Stimulated activated CD8-positive, alpha-beta memory T cell treated with anti-CD3 and anti-CD28 coated beads, Interleukin-4, amount 100 ng/mL, for 24 hours (primary cell): ENCODE results near the gene SNCB.

Source experiments
- DNase-seq: peaks from one replicate; pipeline ENCODE4 v3.0.0-alpha.2; 2020; ENCODE audit warnings: low read depth

Gene SNCB

DNA sequence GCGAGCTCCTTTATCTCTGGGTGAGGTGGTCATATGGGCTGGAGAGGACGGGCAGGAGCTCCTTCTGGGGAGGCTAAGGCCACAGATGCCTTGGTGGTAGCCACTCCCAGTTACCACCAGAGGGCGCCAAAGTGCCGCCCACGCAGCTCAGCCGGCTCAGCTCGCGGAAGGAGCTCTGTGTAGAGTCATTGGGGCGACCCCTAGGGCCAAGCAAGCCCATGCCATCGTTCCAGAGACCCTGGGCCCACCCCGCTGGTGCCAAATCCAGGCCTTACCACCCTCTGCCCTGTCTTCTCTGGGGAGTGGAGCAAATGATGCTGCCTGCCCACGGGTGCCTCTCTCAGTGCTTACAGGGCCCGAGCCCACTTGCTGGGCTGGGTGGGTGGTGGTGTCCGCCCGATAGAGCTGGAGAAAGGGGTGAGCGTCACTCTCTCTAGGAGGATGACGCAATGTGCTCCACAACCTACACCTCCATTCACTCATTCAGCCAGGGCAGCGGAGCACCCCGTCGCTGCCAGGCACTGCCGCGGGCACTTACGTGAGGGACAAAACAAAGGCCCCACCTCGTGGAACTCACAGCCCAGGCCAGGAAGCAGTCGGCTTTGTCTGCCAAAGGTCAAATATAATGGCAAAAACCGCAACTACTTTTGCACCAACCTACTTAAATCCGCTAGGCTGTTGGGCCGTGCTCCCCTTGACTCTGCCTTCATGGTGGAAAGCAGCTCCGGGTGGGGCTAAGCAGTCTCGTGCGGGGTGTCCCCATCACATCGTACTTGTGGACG lies 30.7 kb upstream of the SNCB start:
- peak; percentile 69 for DNase-seq

DNA sequence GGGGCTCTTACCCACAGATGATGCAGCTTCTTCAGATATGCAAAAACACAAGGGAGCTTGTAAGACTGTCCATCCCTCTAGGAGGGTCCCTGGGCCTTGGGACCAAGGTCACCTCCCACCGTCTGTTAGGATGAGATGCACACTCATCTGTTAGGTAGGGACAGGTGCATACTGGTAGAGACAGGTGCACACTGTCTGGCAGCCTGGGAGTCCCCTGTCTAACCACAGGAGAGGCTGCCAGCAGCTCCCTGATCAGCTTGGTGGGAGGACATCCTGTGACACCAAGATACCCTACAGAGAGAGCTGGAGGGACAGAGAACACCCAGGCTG lies 30.2 kb upstream of the SNCB start:
- DNase-seq, result no peak

DNA sequence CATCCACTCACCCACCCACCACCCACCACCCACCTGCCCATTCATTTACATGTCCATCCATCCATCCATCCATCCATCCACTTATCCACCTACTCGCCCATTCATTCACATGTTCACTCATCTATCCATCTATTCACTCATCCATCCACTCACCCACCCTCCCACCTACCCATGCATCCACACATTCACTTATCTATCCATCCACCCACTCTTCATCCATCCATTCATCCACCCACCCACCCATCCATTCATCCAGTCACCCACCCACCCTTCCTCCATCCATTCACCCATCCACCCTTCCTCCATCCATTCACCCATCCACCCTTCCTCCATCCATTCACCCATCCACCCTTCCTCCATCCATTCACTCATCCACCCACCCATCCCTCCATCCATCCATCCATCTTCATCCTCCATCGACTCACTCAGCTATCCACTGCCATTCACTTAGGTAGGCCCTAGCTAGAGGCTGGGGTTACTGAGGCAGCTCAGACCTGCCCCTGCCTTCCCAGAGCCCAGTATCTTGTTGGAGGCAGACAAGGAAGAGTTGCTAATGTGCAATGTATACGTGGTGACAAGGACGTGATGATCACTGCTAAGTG lies 29.6 kb upstream of the SNCB start:
- DNase-seq, result no peak

DNA sequence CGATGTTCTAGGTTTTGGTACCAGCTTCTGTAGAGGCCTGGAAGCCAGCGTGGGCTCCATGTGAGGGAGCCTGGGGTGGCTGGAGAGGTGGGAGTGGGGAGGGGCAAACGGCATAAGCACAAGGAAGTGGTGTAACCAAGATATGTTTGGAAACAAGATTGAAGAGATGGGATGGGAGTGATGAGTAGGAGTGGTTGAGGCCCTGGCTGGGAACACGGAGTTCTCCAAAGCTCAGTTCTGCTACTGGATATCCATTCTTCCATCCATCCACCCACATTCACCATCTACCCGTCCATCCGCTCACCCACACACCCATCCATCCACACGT lies 29.1 kb upstream of the SNCB start:
- no peak for DNase-seq

DNA sequence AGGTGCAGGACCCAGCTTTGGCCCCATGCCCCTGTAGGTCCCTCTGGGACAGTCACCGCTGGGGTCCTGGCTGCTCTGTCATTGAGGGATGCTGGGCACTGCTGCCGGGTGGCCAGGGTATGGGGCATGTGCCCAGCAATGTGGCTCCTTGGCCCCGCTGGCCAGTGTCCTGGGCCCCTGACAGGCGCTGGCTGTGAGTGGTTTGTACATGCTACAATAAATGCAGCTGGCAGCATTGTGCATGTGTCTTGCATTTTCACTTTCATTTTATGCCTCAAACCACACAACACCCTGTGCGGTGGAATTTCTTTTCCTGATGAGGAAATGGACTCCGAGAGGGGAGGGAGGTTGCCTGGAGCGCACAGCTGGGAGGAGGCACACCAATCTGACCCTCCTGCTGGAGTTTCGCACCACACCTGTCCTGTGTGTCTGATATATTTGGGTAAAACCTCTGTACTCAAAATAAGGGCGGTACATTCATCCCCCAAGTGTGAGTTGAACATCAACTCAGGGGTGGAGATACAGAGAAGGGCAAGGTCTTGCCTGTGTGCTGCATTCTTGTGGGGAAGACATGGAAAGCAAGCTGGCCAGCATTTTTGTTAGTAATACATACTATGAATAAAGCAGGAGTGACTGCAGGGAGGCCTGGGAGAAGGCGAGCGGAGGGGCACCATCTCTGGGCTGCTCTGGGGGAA lies 28.6 kb upstream of the SNCB start:
- DNase-seq, result no peak

DNA sequence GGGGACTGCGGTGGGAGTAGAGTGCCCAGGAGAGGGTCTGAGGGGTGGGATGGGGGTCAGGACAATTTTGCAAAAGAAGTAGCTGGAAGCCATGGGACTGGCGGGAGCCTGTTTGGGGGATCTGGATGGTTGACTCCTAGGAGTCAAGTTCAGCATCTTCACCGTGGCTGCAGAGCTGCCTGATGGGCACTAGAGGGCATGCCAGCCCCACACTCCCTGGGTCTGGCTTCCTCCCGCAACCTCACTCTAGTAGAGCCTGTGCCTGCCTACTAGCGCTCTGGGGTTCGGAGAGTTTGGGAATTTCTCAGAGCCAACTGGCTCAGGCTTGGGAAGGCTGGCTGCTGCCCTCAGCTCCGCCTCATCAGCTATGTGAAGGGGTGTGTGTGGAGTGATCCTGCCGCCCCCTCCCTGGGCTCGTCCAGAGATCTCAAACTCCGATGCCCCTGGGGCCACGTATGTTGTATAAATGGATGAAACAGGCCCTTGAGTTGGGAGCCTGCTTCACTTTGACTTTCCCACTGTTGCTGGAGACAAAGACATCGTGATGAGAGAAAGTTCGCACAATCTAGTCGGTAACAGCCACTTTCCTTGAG lies 27.8 kb upstream of the SNCB start:
- DNase-seq, result peak; percentile 39

DNA sequence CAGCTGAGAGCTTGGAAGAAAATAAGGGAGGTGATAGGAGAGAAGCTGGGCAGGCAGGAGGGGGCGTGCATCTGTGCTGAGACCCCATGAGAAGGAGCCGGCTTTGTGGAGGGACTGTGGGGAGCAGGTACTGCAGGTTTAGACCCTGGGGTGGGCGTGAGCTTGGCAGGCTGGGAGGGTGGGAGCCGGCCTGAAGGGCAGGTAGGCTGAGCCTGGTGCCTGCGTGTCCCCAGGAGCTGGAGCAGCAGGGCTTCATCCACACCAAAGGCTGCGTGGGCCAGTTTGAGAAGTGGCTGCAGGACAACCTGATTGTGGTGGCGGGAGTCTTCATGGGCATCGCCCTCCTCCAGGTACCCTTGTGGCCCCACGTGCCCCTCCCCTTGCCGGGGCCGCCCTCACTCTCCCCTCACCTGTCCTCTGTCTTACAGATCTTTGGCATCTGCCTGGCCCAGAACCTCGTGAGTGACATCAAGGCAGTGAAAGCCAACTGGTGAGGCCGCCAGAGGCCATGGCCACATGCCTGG lies 26.2 kb upstream of the SNCB start:
- no peak for DNase-seq

DNA sequence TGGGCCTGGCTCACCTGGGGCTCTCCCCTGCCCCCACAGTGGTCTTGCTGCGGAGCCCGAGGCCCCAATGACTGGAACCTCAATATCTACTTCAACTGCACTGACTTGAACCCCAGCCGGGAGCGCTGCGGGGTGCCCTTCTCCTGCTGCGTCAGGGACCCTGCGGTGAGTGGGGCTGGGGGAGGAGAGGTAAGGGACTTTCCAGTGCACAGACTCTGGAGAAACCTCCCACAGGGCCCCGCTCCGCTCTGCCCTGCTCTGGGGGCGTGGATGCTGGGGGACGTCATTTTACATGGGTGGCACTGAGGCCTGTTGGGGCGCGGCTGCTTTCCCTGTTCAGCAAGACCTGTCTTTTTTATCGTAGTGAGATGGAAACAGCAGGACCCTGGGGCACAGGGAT lies 24.5 kb upstream of the SNCB start:
- no peak for DNase-seq

DNA sequence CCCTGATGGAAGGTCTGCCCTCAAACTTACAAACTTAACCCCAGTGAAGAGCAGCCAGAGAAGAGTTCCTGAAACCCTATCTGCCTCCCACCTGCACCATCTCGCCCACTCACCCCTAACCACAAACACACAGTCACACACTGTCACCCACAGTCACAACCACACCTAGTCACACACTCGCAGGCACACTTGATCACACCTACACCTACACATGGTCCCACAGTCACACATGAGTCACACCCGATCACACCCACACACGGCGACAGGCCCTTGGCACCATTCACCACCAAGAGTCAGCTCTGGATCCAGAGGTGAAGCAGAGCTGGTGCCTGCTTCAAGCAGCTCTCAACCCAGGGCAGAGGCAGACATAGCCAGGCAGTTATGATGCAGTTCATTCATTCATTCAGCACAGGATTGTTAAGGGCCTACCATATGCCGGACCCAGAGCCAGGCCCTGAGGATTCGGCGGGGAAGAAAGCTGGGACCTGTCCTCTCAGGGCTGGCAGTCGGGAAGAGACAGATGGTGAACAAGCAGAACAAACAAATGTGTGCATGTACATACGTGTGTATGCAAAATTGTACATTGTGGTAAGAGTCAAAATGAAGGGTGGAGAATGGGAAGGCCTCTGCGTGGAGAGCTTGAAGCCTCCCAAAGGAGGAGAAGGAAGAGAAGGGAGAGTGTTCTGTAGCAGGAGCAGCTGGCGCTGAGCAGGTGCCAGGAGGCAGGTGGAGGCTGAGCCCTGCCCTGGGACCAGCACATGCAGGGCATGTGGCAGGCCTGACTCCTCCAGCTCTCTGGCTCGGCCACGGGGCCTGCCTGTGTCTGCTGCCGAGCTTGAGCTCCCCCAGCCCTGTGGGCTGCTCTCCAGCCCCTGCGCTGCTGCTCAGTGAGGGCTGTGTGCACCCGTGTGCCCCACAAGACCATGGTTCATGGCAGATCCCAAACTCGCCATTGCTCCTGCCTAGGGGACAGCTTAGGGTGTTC lies 23.4 kb upstream of the SNCB start:
- peak; percentile 79 for DNase-seq

DNA sequence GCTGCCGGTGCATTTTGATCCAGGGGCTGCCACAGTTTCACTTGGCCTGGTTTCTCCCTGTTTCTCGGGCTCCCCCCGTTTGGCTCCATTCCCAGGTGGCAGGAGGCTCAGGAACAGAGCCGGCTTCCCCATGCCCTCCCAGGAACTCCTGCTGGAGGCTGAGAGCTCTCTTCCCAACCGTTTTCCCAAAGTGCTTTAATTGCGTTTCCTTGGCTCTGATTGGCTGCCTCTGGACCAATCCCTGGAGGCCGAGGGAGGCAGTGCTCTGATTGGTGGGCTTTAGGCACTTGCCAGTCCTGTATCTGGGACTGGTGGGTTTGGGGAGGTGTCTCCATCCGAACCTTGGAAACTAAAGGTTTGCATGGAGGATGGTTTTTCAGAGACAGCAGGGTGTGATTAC lies 21.8 kb upstream of the SNCB start:
- DNase-seq, result no peak

DNA sequence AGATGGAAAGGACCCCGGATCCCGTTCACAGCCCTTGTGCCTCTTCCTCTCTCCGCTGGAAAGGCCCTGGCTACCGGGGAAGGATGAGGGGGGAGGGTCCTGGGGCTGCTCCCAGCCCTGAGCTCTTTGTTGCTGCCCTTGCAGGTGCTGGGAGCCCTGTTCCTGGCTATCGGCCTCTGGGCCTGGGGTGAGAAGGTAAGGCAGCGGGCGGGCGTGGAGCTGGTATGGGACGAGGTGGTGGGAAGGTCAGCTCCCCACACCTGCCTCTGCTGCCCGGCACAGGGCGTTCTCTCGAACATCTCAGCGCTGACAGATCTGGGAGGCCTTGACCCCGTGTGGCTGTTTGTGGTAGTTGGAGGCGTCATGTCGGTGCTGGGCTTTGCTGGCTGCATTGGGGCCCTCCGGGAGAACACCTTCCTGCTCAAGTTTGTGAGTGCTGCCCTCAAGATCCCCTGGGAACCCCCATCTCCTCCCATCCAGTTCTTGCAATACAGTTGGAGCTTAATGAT lies 21.2 kb upstream of the SNCB start:
- no peak for DNase-seq

DNA sequence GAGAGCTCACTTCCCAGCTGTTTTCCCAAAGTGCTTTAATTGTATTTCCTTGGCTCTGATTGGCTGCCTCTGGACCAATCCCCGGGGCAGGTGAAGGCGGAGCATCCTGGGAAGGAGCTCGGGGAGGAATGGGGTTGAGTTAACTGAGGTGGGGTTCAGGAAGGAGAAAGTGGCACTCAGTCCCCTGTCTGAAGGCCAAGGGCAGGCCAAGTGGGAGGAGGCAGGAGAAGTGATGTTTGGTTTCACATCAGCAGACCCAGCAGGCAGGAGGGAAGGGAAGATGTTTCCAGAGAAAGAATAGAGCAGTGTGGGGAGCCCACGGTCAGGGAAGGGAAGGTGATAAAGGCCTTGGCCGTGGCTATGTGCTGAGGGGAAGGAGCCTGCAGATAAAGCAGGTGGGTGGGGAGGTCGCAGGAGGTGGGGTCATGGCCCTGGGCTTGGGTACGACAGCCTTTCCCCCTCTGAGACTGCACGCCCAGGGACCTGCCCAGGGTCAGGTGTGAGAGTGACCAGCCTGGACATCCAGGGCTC lies 20.1 kb upstream of the SNCB start:
- no peak for DNase-seq

DNA sequence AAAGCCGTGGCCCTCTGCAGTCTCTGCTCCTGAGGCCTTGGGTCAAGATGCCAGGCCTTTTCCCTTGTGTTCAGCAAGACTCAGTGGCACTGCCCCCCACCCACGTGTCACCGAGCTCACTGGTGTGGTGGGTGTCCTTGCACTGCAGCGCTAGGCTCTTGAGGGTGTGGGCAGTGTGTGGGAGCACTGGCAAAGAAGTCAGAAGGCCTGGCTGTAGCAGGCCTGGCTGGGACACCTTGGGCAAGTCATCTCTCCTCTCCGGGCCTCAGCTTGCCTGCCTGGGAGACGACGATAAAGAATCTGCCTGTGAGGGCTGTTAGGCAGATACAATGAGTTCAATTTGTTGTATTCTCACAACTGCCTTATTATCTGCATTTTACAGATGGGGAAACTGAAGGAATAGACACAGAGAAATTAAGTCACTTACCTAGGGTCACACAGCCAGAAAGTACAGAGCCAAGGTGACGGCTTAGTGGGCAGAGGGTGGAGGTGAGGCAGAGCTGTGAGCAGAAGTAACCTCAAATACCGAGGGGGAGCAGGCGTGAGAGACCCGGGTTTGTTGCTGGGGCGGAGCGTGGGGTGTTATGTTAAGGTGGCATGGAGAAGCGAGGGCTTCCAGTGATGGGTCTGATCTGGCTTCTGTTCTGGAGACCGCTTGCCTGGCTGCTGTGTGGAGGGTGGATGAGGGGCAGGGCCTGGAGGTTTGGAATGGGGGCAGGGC lies 18.3 kb upstream of the SNCB start:
- DNase-seq, result no peak

DNA sequence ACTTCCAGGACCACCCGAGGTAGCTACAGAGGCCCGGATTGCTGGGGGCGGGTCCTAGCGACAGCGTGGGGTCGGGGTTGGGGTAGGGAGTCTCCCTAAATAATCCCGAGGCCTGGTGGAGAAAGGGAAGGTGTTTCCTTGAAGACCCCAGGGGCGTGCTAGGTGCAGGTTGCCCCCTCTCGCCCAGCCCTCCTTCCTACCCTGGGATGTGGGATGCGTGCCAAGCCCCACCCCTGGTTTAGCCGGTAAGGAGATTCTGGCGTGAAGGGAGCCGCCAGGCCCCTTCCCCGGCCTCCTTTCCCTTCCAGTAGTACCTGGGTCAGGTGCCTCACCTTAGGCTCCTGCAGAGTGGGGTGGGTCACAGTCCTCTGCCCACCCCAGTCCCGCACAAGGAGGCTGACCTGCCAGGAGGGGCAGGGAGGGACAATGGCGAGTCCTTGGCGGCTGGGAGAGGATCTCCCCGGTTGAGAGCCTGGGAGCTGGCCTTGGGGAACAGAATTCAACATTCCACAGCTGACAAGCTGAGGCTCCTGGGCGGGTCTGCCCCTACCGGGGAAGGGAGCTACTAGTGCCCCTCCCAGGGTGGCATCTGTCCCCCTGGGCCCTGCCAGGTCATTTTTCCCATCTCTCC lies 17.6 kb upstream of the SNCB start:
- no peak for DNase-seq

DNA sequence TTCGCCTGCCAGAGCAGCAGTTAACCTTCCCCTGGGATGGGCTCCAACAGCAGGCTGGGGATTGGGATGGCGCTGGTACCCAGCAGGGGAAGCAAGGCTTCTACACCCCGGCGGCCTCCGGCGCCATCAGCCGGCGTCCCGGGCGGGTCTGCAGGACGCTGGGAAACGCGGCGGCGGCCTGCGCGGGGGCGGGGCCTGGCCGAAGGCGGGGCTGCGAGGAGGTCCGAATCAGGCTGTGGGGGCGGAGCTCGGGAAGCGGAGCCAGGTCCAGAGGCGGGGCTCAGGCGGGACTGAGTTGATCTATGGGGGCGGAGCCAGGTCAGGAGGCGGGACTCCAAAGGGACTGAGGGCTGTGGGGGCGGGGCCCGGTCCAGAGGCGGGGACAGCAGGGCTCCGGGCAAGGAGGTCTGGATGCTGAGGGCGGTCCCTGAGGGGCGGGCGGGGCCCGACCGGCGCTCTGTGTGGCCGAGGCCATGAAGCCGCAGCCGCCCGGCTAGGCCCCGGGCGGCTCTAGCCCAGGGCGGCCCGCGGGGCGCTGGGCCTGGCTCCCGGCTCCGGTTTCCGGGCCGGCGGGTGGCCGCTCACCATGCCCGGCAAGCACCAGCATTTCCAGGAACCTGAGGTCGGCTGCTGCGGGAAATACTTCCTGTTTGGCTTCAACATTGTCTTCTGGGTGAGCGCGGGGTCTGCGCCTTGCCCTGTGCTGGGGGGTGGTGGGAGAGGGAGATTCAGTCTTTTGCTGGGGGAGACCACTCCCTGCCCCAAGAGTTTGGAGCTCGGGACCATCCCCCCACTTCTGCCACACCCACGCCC lies 16.9 kb upstream of the SNCB start, which contains the start of gene TSPAN17:
TSPAN17 (plus strand) TSS at position 455 of the 813 bp plus-strand sequence; CDS start at position 587, 132 bp downstream.
- DNase-seq, result peak; percentile 100

DNA sequence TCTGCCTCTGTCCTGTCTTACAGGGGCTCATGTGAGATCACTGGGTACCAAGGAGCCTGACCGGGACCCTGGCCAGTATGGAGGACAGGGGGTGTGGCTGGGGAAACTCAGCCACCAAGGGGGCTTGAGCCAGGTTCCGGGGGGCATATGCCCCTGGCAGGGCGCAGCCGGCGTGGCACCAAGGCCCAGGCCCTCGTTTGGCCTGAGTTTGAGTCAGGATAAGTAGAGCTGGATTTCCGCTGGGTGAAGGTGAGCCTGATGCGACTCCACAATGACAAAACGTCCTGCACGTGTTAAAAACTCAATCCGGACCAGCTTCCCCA lies 16.3 kb upstream of the SNCB start:
- DNase-seq, result no peak

DNA sequence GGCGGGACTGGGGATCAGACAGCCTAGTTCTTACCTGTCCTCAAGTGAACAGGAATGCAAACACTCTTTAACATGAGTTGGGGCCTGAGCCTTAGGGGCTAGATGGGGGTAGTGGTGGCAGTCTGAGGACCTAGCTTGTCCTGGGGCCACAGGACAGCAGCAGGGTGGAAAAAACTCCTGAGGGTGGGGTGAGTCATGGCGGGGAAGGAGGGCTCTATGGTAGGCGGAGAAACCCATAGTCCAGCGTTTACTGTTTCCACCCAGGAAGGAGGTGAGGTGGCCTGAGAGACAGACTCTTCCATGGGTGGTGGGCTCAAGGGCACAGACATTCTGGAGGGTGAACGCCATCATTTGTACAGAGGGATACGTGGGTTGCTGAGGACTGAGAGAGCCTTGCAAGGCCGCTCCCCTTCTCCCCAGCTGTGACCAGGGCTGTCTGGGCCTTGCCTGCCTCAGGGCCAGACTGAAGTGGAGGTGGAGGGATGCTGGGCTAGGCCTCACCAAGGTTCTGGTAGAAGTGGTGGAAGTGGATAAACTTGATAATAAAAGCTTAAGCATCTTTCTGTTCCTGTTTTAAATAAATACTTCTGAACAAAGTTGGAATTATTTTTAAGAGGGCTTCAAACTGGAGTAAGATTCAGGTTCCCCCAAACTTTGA lies 15.8 kb upstream of the SNCB start:
- no peak for DNase-seq

DNA sequence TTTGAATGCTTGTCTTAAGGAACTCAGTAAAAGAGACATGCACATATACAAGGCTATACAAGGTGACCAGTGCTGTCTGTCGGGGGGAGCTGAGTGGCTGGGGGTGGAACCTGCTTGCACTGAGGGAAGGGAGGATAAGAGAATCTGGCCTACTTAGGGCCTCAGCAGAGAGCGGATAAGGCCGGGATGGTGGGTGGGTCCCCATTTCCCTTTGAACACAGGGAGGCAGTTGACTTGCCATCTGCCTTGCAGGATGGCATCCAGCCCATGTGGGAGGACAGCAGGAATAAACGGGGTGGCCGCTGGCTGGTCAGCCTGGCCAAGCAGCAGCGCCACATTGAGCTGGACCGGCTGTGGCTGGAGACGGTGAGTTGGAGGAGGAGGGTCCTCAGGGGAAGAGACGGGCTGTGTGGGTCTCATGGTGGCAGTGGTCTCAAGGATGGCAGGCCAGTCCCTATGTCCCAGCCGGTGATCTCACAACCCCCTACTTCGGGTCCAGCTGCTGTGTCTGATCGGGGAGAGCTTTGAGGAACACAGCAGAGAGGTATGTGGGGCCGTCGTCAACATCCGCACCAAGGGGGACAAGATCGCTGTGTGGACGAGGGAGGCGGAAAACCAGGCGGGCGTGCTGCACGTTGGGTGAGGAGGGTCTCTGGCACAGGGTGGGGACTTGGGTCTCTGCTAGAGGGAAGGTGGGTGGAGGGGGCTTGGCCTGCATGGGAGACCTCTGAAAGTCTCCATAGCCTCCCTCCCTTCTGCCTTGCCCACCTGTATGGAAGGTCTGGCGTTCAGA lies 14.7 kb upstream of the SNCB start:
- DNase-seq, result no peak
